CD14-positive monocyte (primary cell): ENCODE results near the gene LRRC3. TPM values are rescaled to one million over a fixed set of nuclear protein-coding genes. Genes with fewer than 3 reads are reported as not detected.
"Not testable (repeated sequence)": the region's sequence is repeated elsewhere in the genome, so short reads cannot be mapped to it uniquely, and the experiment has no call there.

Experiments
- DNase-seq, 3 donors: peaks; one replicate each; pipeline ENCODE4 v3.0.0-alpha.2; 2011 to 2022
- H2AFZ ChIP-seq: 2 replicates; pipeline ENCODE4 v1.6.0; 2012; ENCODE audit warnings: mild to moderate bottlenecking, low read depth, low read length, inconsistent platforms; ENCODE audit not compliant: insufficient read depth, poor library complexity, severe bottlenecking
- H3K27ac ChIP-seq, 2 donors: 1 replicate in 1 of 2; 2 replicates in 1 of 2; pipeline ENCODE4 v1.5.1; 2012 to 2013; ENCODE audit warnings: low read length in 2 of 2, control low read depth in 1 of 2, inconsistent platforms in 1 of 2, low read depth in 1 of 2, mild to moderate bottlenecking in 1 of 2
- H3K27me3 ChIP-seq, 2 donors: one replicate each; pipeline versions ENCODE4 v1.6.0 to v1.6.1; 2011 to 2013; ENCODE audit warnings: low read length in 2 of 2; ENCODE audit not compliant: control insufficient read depth in 2 of 2, insufficient read depth in 2 of 2
- H3K36me3 ChIP-seq, 2 donors: replicated peaks in 1 of 2; 1 replicate in 1 of 2; 2 replicates in 1 of 2; pipeline versions ENCODE4 v1.5.1 to v1.6.1; 2012 to 2013; ENCODE audit warnings: low read length in 2 of 2, control low read depth in 1 of 2, inconsistent platforms in 1 of 2, mild to moderate bottlenecking in 1 of 2; ENCODE audit not compliant: insufficient read depth in 2 of 2, control insufficient read depth in 1 of 2
- H3K4me1 ChIP-seq, 2 donors: 1 replicate in 1 of 2; 2 replicates in 1 of 2; pipeline versions ENCODE4 v1.5.1 to v1.6.1; 2012 to 2013; ENCODE audit warnings: low read length in 2 of 2, control low read depth in 1 of 2, inconsistent platforms in 1 of 2, mild to moderate bottlenecking in 1 of 2, moderate library complexity in 1 of 2; ENCODE audit not compliant: insufficient read depth in 2 of 2, control insufficient read depth in 1 of 2
- H3K4me2 ChIP-seq: replicated peaks from 2 replicates; pipeline ENCODE3; 2012; ENCODE audit warnings: low read length, moderate library complexity, mild to moderate bottlenecking; ENCODE audit not compliant: poor library complexity, severe bottlenecking; ENCODE audit errors: extremely low read depth
- H3K4me3 ChIP-seq, 3 experiments: fragments of 200-600 bp in 1 of 3; sonication (generic) in 1 of 3; replicated peaks in 1 of 3; 1 replicate in 2 of 3; 2 replicates in 1 of 3; pipeline ENCODE4 v1.5.1; 2011 to 2013; ENCODE audit warnings: low read length in 3 of 3, mild to moderate bottlenecking in 3 of 3, control low read depth in 2 of 3, low read depth in 2 of 3, inconsistent platforms in 1 of 3, moderate library complexity in 1 of 3
- H3K79me2 ChIP-seq: 2 replicates; pipeline ENCODE4 v1.6.0; 2012; ENCODE audit warnings: mild to moderate bottlenecking, control low read depth, inconsistent platforms, low read length, moderate library complexity; ENCODE audit not compliant: insufficient read depth
- H3K9ac ChIP-seq: 2 replicates; pipeline ENCODE4 v1.6.0; 2017; ENCODE audit warnings: low read length, mild to moderate bottlenecking; ENCODE audit not compliant: insufficient read depth, poor library complexity, severe bottlenecking
- H3K9me3 ChIP-seq, 2 donors: replicated peaks in 1 of 2; 1 replicate in 1 of 2; 2 replicates in 1 of 2; pipeline versions ENCODE4 v1.5.1 to v1.6.1; 2012 to 2013; ENCODE audit warnings: low read length in 2 of 2, control low read depth in 1 of 2; ENCODE audit not compliant: control insufficient read depth in 1 of 2, insufficient read depth in 1 of 2
- H4K20me1 ChIP-seq: 2 replicates; pipeline ENCODE4 v1.6.0; 2012; ENCODE audit warnings: mild to moderate bottlenecking, low read length, control low read depth, moderate library complexity; ENCODE audit not compliant: insufficient read depth
- H3K27ac Mint-ChIP-seq, 7 donors: one replicate each; pipeline ENCODE4 v1.8.0; 2020; ENCODE audit warnings: mild to moderate bottlenecking in 7 of 7, mixed read lengths in 7 of 7, moderate library complexity in 6 of 7, inconsistent platforms in 2 of 7
- H3K27me3 Mint-ChIP-seq, 3 donors: one replicate each; pipeline ENCODE4 v1.8.0; 2021 to 2022; ENCODE audit warnings: low read depth in 3 of 3, mild to moderate bottlenecking in 3 of 3, mixed read lengths in 3 of 3, moderate library complexity in 3 of 3, inconsistent platforms in 1 of 3
- H3K36me3 Mint-ChIP-seq, 2 donors: one replicate each; pipeline ENCODE4 v1.8.0; 2020; ENCODE audit warnings: mixed read lengths in 2 of 2, inconsistent platforms in 1 of 2, mild to moderate bottlenecking in 1 of 2
- H3K4me1 Mint-ChIP-seq: one replicate; pipeline ENCODE4 v1.8.0; 2020; ENCODE audit warnings: mild to moderate bottlenecking, mixed read lengths
- H3K4me3 Mint-ChIP-seq, 2 donors: one replicate each; pipeline ENCODE4 v1.8.0; 2020; ENCODE audit warnings: mild to moderate bottlenecking in 2 of 2, mixed read lengths in 2 of 2, moderate library complexity in 1 of 2
- H3K9me3 Mint-ChIP-seq, 7 donors: one replicate each; pipeline ENCODE4 v1.8.0; 2020 to 2022; ENCODE audit warnings: mixed read lengths in 7 of 7, mild to moderate bottlenecking in 6 of 7, moderate library complexity in 6 of 7, inconsistent platforms in 2 of 7
- CTCF ChIP-seq: fragments of 200-600 bp; IDR thresholded peaks from one replicate; pipeline ENCODE4 v1.8.0; 2022; ENCODE audit warnings: antibody characterized with exemption, mild to moderate bottlenecking
- WGBS: methylation state at CpG from one replicate; pipeline ENCODE4 v1.1.5; 2013; ENCODE audit warnings: missing lambda C conversion rate; ENCODE audit not compliant: insufficient coverage; 5-methylcytosine and 5-hydroxymethylcytosine counted together
- intact Hi-C, 2 donors: fragments of 100-400 bp; cut with micrococcal nuclease; formaldehyde crosslinking; loops; one replicate each; pipeline versions ENCODE4 v1.15.0 to v1.15.1; 2023
- polyA plus RNA-seq, 3 donors: library from polyadenylated mRNA; depleted of rRNA in 1 of 3; unstranded in 2 of 3; stranded (reverse) in 1 of 3; fragments of 300-500 nt in 2 of 3; fragments of >200 nt in 1 of 3; fragmentation: Illumina TruSeq in 2 of 3; gene quantifications; 1 replicate in 2 of 3; 2 replicates in 1 of 3; pipeline ENCODE4 v1.2.3, GENCODE V29; 2012 to 2021

Gene LRRC3
- polyA plus RNA-seq, 3 donors, result 0.30 to 0.59 (median 0.41) TPM

DNA sequence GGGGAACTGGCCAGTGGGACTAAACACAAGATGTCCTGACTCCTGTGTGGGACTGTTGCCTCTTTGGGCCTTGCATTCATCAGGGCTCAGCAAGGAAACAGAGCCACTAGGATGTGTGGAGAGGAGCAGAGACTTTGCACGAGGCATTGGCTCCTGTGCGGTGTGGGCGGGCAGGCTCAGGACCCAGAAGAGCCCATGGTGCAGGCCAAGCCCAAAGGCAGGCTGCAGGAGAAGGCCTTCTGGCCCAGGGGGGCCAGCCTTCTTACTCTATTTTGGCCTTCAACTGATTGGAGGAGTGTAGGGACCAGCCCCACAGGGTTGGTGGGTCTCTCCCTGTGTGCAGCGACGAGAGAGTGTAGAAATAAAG is 23.5 kb downstream of the LRRC3 start:
- Histone ChIP-seq H2AFZ (no peak overlapping the region), H3K9me3 (no peaks in the 10 kb centered on the region), H3K4me3 (no peak overlapping the region), H3K79me2 (no peaks in the 10 kb centered on the region), H3K9ac (no peak overlapping the region), H3K4me1 (no peaks in the 10 kb centered on the region), H3K27me3 (no peaks in the 10 kb centered on the region), H4K20me1 (no peaks in the 10 kb centered on the region), H3K36me3 (no peaks in the 10 kb centered on the region), H3K27ac (no peak overlapping the region), H3K4me2 (no peak overlapping the region)
- WGBS, result 90% methylated on average over 5 of the region's 5 CpGs
- no peak overlapping the region for H3K4me3 Mint-ChIP-seq
- no peak overlapping the region for H3K27ac Mint-ChIP-seq
- no peak for TF ChIP-seq CTCF
- DNase-seq, result no peak
- H3K4me1 Mint-ChIP-seq, result no peaks in the 10 kb centered on the region
- intact Hi-C loops, result no loop called here
- peaks cover 0 to 4% (median 3%) of the 10 kb centered on the region in 3 donors for H3K27me3 Mint-ChIP-seq
- H3K36me3 Mint-ChIP-seq, result no peaks in the 10 kb centered on the region
- H3K9me3 Mint-ChIP-seq, result no peaks in the 10 kb centered on the region

- WGBS, result 81% methylated on average over 3 of the region's 21 CpGs
- H3K4me3 Mint-ChIP-seq, H3K27ac Mint-ChIP-seq, H3K79me2 ChIP-seq, H3K4me1 ChIP-seq, H3K9ac ChIP-seq, H3K4me3 ChIP-seq, H3K4me2 ChIP-seq, intact Hi-C loops, H3K4me1 Mint-ChIP-seq, H3K9me3 Mint-ChIP-seq, H4K20me1 ChIP-seq, H3K9me3 ChIP-seq, H3K36me3 Mint-ChIP-seq, H3K27me3 ChIP-seq, H3K36me3 ChIP-seq, H3K27ac ChIP-seq, H3K27me3 Mint-ChIP-seq, H2AFZ ChIP-seq: not testable (repeated sequence)
- DNase-seq, result peak in 1 of 3 donors; percentile 4
- peak; percentile 74 for TF ChIP-seq CTCF
Measured at GRCh38 chr21:44479556-44480199, 24.4 kb downstream of the LRRC3 start.
